Keratinocyte (primary cell): ENCODE data around the gene BAHCC1. TPM values are rescaled to one million over a fixed set of nuclear protein-coding genes. Genes with fewer than 3 reads are reported as not detected.

Experiments
- DNase-seq: peaks from one replicate; pipeline ENCODE4 v3.0.0-alpha.2; 2011; ENCODE audit warnings: low read depth, missing footprints, low spot score
- FAIRE-seq: peaks from 2 replicates; lab custom pipeline; 2011; peaks lifted over from hg19 to GRCh38; lab: Jason Lieb, UNC
- H2AFZ ChIP-seq: 2 replicates; pipeline ENCODE4 v1.6.0; 2012; ENCODE audit warnings: low read length, control low read depth, inconsistent platforms; ENCODE audit not compliant: control insufficient read depth
- H3K27ac ChIP-seq: 2 replicates; pipeline ENCODE4 v1.5.1; 2011; ENCODE audit warnings: low read length; ENCODE audit not compliant: control insufficient read depth, insufficient read depth
- H3K27me3 ChIP-seq: 3 replicates; pipeline ENCODE4 v1.6.0; 2011; ENCODE audit warnings: low read length; ENCODE audit not compliant: control insufficient read depth, insufficient read depth; ENCODE audit errors: extremely low read depth
- H3K36me3 ChIP-seq, 2 experiments: 2 replicates in 1 of 2; 3 replicates in 1 of 2; pipeline ENCODE4 v1.5.1; 2011; ENCODE audit warnings: low read length in 2 of 2, mild to moderate bottlenecking in 1 of 2; ENCODE audit not compliant: control insufficient read depth in 2 of 2, insufficient read depth in 2 of 2; ENCODE audit errors: extremely low read depth in 1 of 2
- H3K4me1 ChIP-seq: 3 replicates; pipeline ENCODE4 v1.5.1; 2011; ENCODE audit warnings: low read length; ENCODE audit not compliant: control insufficient read depth, insufficient read depth; ENCODE audit errors: extremely low read depth
- H3K4me2 ChIP-seq: 3 replicates; pipeline ENCODE4 v1.6.0; 2011; ENCODE audit warnings: low read depth, low read length; ENCODE audit not compliant: control insufficient read depth, insufficient read depth; ENCODE audit errors: extremely low read depth
- H3K4me3 ChIP-seq, 3 experiments: fragments of 200-600 bp in 1 of 3; sonication (generic) in 1 of 3; 2 replicates in 2 of 3; 3 replicates in 1 of 3; pipeline ENCODE4 v1.5.1; 2011 to 2016; ENCODE audit warnings: low read length in 3 of 3, mild to moderate bottlenecking in 3 of 3, control low read depth in 2 of 3, inconsistent platforms in 1 of 3, low read depth in 1 of 3, mixed read lengths in 1 of 3, mixed run types in 1 of 3, moderate library complexity in 1 of 3; ENCODE audit not compliant: control insufficient read depth in 2 of 3, insufficient read depth in 2 of 3; ENCODE audit errors: extremely low read depth in 1 of 3
- H3K79me2 ChIP-seq: 2 replicates; pipeline ENCODE4 v1.6.0; 2012; ENCODE audit warnings: low read length; ENCODE audit not compliant: control insufficient read depth, insufficient read depth
- H3K9ac ChIP-seq: 3 replicates; pipeline ENCODE4 v1.6.0; 2011; ENCODE audit warnings: low read length; ENCODE audit not compliant: control insufficient read depth, insufficient read depth; ENCODE audit errors: extremely low read depth
- H3K9me1 ChIP-seq: 3 replicates; pipeline ENCODE4 v1.6.0; 2011; ENCODE audit warnings: low read length; ENCODE audit not compliant: control insufficient read depth, insufficient read depth; ENCODE audit errors: extremely low read depth
- H3K9me3 ChIP-seq: 2 replicates; pipeline ENCODE4 v1.5.1; 2012; ENCODE audit warnings: low read depth, low read length; ENCODE audit not compliant: control insufficient read depth
- H4K20me1 ChIP-seq: 3 replicates; pipeline ENCODE4 v1.6.0; 2011; ENCODE audit warnings: low read length; ENCODE audit not compliant: control insufficient read depth, insufficient read depth; ENCODE audit errors: extremely low read depth
- EZH2 ChIP-seq: IDR thresholded peaks from one replicate; pipeline ENCODE4 v1.6.1; 2012; ENCODE audit warnings: inconsistent platforms, mild to moderate bottlenecking, low read length, moderate library complexity
- dilution Hi-C: fragments of 300-500 bp; cut with MboI; formaldehyde crosslinking; loops from one replicate; pipeline ENCODE4 v1.7.0; 2020; ENCODE audit warnings: low sequenced_read_pairs; ENCODE audit not compliant: extremely low pct_ligation_motif_present
- polyA plus RNA-seq, 5 experiments: library from polyadenylated mRNA; depleted of rRNA in 3 of 5; stranded (reverse) in 3 of 5; stranded (forward) in 1 of 5; unstranded in 1 of 5; fragments of >200 nt; gene quantifications; 1 replicate in 1 of 5; 2 replicates in 3 of 5; 3 replicates in 1 of 5; pipeline versions ENCODE4 v1.2.1 to v1.2.3, GENCODE V29; 2011 to 2012; ENCODE audit warnings: missing spikeins in 2 of 5, low read depth in 1 of 5, low replicate concordance in 1 of 5
- TF ChIP-seq, protein P1 (sequence below), 3 experiments: IDR thresholded peaks in 1 of 3; conservative IDR thresholded peaks in 1 of 3; optimal IDR thresholded peaks in 1 of 3; 2 replicates in 2 of 3; 3 replicates in 1 of 3; pipeline versions ENCODE3 to v1.5.1; 2011; ENCODE audit warnings: low read length in 3 of 3, mild to moderate bottlenecking in 3 of 3, moderate library complexity in 2 of 3, control low read depth in 1 of 3, inconsistent platforms in 1 of 3; ENCODE audit not compliant: insufficient read depth in 2 of 3; ENCODE audit errors: extremely low read depth in 1 of 3

The BAHCC1 gene
- polyA plus RNA-seq, 1 donor (not counting 4 experiments of a cell fraction or from before 2014, with no cell fraction given): 0.52 TPM

DNA sequence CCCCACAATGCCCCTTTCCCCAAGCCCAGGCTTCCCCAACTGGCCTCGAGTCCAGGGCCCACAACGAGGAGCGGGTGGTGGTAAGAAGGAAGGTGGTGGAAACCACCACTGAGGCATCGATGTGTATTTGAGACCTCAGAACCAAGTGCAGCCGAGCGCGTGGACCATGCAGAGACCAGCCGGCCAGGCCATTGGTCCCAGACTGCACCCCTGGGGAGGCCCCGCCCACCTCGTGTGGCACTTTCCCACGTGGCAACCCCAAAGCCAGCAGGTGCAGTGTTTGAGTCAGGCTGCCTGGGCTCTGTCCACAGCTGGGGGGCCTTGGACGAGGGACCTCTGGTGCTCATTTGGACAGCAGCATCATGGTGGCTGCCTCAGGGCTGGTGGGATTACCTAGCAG, 28.1 kb upstream of the BAHCC1 start:
- Histone ChIP-seq H3K9me3 (no peaks in the 10 kb centered on the region), H4K20me1 (no peaks in the 10 kb centered on the region), H3K4me2 (no peak overlapping the region), H3K9me1 (no peaks in the 10 kb centered on the region), H3K9ac (no peak overlapping the region), H3K27ac (no peak overlapping the region), H3K4me3 (no peak overlapping the region), H2AFZ (no peak overlapping the region), H3K36me3 (no peaks in the 10 kb centered on the region), H3K27me3 (peaks cover 5% of the 10 kb centered on the region), H3K4me1 (peaks cover 30% of the 10 kb centered on the region), H3K79me2 (no peaks in the 10 kb centered on the region)
- FAIRE-seq: no peak
- dilution Hi-C loops: no loop called here
- no peak for TF ChIP-seq EZH2
- TF ChIP-seq, protein P1, sequence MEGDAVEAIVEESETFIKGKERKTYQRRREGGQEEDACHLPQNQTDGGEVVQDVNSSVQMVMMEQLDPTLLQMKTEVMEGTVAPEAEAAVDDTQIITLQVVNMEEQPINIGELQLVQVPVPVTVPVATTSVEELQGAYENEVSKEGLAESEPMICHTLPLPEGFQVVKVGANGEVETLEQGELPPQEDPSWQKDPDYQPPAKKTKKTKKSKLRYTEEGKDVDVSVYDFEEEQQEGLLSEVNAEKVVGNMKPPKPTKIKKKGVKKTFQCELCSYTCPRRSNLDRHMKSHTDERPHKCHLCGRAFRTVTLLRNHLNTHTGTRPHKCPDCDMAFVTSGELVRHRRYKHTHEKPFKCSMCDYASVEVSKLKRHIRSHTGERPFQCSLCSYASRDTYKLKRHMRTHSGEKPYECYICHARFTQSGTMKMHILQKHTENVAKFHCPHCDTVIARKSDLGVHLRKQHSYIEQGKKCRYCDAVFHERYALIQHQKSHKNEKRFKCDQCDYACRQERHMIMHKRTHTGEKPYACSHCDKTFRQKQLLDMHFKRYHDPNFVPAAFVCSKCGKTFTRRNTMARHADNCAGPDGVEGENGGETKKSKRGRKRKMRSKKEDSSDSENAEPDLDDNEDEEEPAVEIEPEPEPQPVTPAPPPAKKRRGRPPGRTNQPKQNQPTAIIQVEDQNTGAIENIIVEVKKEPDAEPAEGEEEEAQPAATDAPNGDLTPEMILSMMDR (optimal IDR thresholded peaks at IDR 0.05 in 1 of 3, IDR thresholded peaks at IDR 0.05 in 1 of 3, conservative IDR thresholded peaks at IDR 0.05 in 1 of 3; ENCODE audit: extremely low read depth in 1 of 3, insufficient read depth in 2 of 3, low read length in 3 of 3): no peak
- DNase-seq: no peak

DNA sequence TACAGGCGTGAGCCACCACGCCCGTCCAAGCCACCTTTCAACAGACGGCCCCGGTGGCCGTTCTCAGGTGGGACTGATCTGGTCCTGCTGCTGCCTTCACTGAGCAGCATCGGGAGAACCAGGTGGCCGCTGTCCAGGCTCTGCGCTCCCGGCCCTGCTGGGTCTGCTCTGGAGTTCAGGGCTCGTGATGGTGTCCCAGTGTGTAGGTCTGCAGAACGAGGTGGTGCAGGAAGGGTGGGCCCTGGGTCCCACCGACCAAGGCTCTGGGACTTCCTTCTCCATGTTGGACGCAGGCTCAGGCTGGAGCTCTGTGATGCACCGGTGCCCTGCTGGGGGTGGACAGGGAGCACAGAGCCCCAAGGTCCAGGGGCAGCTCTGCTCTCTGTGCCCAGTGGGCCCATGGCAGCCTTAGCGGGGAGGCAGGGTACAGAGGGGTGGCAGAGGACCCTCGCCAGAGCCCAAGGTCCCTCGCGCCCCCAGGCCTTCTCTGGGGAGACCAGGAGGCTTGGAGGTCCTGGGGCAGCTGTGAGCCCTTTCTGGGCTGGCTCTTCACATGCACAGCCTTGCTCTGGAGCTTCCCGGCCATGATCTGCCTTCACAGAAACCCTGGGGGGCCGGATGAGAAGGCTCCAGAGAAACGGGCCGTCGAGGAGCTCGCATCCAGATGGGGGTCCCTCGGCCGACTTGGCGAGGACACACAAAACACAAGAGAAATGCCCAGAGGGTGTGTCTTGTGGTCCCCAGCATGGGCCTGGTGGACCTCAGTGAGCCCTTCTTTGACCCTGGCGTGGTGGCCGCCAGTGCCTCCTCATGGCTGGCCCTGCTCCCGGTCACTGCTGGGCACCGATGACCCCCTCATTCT, 26.9 kb upstream of the BAHCC1 start:
- H4K20me1 ChIP-seq: no peaks in the 10 kb centered on the region
- no peak overlapping the region for H3K4me2 ChIP-seq
- H2AFZ ChIP-seq: no peak overlapping the region
- H3K4me3 ChIP-seq: no peak overlapping the region
- no peaks in the 10 kb centered on the region for H3K36me3 ChIP-seq
- dilution Hi-C loops: no loop called here
- H3K9me1 ChIP-seq: no peaks in the 10 kb centered on the region
- FAIRE-seq (no peak), DNase-seq (no peak)
- no peak overlapping the region for H3K9ac ChIP-seq
- H3K27ac ChIP-seq: no peak overlapping the region
- no peak for TF ChIP-seq EZH2
- TF ChIP-seq, protein P1 (optimal IDR thresholded peaks at IDR 0.05 in 1 of 3, IDR thresholded peaks at IDR 0.05 in 1 of 3, conservative IDR thresholded peaks at IDR 0.05 in 1 of 3; ENCODE audit: extremely low read depth in 1 of 3, insufficient read depth in 2 of 3, low read length in 3 of 3): no peak
- H3K79me2 ChIP-seq: no peaks in the 10 kb centered on the region
- peaks cover 24% of the 10 kb centered on the region for H3K4me1 ChIP-seq
- H3K9me3 ChIP-seq: no peaks in the 10 kb centered on the region
- peaks cover 5% of the 10 kb centered on the region for H3K27me3 ChIP-seq
